NCI-H774 (cell line): ENCODE data around the gene DGKH.
"Not testable (repeated sequence)": the region's sequence is repeated elsewhere in the genome, so short reads cannot be mapped to it uniquely, and the experiment has no call there.

Source experiments
- DNase-seq: peaks from one replicate; lab custom pipeline; 2025; lab: John Stamatoyannopoulos, UW

The DGKH gene

DNA sequence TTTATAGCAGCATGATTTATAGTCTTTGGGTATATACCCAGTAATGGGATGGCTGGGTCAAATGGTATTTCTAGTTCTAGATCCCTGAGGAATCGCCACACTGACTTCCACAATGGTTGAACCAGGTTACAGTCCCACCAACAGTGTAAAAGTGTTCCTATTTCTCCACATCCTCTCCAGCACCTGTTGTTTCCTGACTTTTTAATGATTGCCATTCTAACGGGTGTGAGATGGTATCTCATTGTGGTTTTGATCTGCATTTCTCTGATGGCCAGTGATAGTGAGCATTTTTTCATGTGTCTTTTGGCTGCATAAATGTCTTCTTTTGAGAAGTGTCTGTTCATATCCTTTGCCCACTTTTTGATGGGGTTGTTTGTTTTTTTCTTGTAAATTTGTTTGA is 114.9 kb downstream of the DGKH start:
- DNase-seq: not testable (repeated sequence)

DNA sequence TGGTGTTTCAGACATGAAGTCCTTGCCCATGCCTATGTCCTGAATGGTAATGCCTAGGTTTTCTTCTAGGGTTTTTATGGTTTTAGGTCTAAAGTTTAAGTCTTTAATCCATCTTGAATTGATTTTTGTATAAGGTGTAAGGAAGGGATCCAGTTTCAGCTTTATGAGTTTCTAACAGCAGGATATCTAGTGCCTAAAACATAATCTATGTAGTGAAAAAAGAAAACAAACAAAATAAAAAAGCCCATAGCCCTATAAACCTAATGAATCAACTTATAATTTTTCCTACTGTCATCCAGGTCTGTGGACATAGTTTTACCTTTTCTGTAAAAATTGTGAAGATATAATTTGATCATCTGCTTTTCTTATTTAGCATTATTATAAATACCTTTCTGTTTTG is 115.5 kb downstream of the DGKH start:
- not testable (repeated sequence) for DNase-seq

DNA sequence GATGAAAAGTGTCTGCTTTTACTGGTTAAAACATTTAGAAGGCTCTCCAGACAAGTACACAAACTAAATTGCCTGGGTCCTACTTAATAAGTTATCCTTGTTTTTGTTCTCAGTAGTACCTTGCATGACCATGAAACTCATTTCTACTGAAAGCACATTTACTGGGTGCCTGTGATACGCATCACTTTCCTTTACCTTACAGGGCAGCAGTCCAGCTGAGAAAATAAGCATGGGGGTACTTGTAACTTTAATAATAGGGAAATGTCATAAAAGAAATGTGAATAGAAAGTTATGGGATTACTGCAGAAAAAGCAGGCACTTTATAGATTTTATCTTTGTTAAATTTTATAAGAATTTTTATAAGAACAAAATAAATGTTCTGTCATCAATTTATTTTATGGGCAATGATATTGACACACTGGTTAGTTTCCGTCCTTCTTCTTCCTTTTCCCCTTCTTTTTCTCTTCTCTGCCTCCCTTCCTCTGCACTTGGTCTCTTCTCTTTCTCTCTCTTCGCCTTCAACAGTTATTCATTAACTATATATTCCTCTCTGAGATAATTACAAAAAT is 116.2 kb downstream of the DGKH start:
- DNase-seq: no peak

DNA sequence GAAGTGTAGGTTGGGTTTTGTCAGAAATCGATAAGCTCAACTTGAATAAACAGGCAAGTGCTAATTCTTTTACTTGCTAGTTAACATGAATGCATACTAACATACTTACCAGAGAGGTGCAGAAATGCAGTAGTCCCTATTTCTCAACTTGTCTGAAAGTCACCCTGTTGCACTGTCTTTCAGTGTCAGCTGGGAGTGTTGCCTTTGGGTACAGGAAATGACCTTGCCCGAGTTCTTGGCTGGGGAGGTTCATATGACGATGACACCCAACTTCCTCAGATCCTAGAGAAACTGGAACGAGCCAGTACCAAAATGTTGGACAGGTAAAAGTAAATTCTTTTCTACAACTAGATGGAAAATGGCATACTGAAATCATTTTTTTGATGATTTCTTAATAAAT is 120.0 kb downstream of the DGKH start:
- DNase-seq: no peak

DNA sequence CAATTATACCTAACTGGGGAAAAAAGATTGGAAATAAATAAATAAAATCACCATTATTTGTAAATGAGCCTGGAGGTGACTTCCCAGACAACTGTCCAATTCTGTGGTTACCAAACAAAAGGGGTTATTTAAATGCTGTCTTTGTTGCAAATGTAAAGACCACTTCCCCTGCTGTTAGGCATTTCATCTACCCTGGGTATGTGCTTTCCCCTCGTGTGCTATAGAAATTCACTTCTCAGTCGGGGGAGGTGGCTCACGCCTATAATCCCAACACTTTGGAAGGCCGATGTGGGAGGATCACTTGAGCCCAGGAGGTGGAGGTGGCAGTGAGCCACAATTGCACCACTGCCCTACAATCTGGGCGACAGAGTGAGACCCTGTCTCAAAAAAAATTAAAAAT is 121.6 kb downstream of the DGKH start:
- no peak for DNase-seq

DNA sequence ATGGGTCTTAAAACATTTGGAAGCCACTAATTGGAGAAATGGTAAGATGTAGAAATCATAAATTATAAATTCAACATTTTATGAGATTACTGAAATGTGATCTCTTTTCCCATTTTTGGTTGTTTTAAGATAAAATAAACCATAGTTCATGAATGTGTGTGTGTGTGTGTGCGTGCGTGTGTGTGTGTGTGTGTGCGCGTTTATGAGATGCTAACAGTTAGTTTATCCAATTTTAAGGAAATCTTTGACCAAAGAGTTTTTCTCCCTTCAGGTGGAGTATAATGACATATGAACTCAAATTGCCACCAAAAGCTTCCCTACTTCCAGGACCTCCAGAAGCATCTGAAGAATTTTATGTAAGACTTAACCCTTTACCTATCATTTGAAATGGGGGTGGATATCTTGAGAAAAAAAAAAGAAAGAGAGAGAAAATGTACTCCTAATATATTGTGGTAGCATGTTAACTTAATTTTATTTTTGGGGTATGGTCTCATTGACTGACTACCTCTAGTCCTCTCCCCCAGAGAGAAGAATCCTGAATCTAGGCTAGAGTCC is 125.4 kb downstream of the DGKH start:
- no peak for DNase-seq

DNA sequence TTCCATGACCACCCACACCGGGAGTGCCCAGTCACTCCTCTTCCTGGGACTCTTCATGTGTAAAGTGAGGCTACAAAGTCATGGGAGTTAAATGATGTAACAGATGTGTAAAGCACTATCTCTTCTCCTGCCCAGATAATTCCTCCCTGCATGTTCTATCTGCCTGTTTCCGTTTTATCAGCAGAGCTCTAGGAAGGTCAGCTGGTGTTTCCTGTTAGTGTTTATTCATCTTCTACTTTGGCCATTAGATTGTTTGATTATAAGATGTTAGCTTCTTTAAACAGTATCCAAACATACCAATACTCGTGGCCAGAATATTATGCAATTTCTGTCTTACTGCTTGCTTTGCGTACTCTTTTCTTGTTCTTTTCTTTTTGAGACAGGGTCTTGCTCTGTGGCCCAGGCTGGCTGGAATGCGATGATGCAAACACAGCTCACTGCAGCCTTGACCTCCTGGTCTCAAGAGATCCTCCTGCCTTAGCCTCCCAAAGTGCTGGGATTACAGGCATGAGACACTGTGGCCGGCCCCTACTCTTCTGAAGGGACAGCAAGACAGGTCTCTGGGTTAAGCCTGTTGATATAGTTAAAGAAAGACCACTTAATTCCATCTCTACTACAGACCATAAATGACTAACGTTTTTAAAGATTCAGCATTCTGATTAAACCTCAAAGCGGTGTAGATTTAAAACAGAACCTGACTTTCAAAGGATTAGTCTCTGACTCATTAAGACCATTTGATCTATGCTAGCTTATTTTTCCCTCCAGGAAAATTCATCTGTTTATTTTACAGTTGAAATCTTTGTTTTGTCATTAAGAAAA is 126.1 kb downstream of the DGKH start:
- DNase-seq: no peak

DNA sequence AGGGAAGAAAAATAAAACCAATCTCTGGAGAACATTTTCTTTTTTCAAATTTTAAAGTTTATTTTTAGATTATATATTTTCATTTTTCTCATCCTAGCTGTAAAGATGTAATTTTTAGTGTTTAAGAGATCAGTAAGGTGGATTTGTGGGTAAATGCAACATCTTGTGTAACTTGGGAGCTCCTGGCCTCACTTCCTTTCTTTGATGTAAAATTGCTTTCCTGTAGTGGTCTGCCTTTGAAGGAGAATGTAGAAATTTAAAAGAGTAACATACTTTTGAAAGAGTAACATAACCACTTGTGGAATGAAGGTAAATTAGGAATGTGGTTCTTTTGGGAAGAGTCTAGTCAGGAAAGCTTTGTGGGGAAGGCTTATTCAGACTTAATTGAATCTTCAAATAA is 127.8 kb downstream of the DGKH start:
- no peak for DNase-seq

DNA sequence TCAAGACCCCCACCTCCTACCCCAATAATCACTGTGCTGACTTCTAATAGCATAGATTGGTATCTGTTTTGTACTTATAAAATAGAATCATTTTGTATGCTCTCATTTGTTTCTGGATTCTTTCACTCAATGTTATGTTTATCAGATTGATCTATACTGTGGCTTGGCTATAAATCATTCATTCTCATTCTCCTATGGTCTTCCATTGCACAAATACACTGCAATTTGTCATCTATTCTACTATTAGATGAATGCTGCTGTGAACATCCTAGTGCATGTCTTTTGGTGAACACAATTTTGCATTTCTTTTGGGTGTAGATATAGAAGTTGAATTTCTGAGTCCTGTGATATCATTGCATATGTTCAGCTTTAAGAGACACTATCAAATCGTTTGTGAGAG is 128.7 kb downstream of the DGKH start:
- no peak for DNase-seq

DNA sequence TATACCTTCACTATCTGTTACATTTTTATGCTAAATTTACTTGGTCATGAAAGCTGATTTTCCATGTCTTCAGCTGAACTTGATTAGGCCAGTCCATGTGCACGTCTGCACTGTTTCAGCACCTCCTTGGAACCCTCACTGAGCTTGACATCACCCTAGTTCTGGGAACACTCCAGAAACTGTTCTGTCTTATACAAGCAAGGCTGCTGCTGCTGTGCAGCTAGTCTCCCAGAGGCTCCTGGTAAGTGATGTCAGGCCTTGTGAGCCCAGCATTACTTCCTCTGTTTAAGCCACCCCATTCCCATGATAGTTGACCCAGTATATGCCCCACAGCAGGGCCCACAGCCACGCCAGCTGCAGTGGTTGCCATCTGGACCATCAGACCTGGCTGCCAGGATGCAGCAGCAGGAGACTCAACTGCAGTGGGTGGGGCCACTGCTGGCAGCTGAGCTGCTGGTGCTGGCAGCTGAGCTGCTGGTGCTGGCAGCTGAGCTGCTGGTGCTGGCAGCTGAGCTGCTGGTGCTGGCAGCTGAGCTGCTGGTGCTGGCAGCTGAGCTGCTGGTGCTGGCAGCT is 133.0 kb downstream of the DGKH start:
- DNase-seq: no peak

DNA sequence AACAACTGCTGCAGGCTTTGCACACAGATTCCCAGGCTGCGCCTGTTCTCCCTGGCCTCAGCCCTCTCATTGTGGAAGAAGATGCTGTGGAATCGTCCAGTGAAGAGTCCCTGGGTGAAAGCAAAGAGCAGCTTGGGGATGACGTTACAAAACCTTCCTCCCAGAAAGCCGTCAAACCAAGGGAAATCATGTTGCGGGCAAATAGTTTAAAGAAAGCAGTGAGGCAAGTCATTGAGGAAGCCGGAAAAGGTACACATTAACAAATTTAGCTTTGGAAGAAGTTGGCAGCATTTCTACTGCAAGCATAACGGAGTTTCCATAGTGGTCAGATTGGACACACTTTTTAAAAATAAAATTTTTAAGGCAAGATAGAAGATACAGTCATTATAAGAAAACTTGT is 140.6 kb downstream of the DGKH start:
- DNase-seq: no peak

DNA sequence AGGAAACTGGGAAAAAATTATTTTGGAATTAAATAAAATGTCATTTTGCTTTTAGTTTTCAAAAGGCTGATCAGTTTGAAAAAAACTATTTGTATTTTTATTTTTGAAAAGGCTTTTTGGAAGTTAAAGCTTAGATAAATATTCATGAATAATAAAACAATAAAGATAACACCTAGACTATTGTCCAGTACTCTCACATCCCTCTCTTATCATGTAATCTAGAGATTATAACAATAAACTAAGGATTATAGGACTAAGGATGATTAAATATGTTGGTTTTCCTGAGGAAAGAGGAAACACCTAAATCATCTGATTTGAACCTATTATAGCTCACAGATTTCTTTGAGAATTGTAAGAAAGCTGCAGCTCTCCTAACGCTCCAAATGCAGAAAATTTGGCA is 142.1 kb downstream of the DGKH start:
- DNase-seq: no peak

DNA sequence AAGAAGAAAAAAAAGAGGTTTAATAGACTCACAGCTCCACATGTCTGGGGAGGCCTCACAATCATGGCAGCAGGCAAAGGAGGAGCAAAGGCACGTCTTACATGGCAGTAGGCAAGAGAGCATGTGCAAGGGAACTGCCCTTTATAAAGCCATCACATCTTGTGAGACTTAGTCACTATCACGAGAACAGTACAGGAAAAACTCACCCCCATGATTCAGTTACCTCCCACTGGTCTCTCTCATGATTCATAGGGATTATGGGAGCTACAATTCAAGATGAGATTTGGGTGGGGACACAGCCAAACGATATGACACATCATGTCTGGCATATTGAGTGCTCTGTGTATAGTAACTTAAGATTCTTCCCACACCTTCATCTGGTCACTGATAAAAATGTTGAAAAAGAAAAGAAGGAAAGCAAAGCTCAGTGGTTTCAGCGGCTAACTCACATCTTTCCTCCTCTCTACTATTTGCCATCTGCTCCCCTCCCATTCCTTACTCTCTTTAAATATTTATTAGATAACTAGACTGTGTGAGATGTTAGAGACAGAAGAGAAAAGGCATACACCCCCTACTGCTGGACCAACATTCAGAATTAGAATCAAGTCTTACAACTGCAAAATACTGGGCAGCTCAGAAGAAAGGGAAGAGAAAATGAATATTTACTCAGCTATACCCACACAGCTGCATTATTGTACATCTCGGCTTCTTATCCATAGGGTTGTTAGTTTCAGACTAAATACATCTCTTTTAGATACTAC is 163.4 kb downstream of the DGKH start:
- DNase-seq: no peak

DNA sequence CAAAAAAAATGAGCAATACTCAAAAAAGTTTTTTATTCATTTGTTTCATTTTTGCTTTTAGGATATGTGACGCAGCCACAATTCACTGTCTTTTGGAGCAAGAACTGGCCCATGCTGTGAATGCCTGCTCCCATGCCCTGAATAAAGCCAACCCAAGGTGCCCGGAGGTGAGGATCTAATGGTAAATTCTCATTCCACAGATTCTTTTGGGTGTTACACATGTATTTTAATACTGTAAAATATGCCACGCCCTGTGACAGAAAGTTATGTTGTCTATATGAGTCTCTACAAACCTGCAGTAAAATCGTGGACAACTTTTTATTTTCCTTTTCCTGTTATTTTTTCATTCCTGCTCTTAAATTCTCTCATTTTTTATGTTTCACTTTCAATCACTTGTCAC is 166.0 kb downstream of the DGKH start:
- DNase-seq: no peak

DNA sequence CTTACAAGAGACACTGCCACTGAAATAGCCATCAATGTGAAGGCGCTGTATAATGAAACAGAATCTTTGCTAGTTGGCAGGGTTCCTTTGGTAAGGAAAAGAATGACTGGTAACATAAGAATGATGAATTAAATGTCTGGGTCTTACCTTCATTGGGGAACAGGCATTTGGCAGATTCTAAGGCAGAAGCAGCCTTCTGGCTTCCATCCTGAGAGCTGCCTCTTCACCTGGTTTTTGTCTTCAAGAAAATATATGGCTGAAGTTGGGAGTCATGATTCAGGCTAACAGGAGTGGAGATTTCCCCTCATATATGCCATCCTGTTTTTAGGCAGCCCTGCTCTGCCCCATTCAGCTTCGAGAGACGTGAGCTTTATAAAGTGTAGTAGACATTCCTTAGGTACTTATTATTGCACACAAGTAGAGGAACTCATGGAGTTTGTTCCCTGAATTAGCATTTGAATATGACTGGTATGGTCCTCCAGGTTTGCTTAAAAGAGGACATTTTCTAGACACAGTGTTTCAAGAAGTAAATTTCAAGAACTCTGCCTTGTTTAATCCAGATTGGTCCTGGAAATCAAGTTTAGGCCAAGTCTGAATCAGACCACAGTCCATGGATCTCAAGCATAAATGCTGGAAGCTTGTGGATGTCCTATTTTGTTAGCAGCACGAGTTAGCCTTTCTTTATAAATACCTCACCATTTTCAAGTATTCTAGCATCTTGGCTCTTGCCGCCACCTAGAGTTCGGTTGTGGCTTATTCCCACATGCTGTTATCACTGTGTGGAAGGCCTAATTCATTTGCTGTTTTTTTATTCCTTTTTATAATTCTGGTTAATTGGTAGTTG is 167.4 kb downstream of the DGKH start:
- DNase-seq: no peak

DNA sequence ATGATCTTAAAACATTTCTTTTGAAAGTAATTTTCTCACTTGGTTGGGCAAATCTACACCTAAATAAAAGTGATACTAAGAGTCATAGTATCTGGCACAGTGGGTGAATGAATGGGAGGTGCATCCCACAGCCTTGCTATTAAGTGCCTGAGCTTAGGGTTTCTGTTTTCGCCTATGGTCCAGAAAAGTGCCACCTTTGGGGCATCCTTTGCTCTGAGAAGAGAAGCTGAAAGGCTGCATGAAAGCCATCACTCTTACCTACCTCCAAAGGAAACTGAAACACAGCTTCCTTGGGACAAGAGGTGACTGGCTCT is 167.9 kb downstream of the DGKH start:
- DNase-seq: no peak

DNA sequence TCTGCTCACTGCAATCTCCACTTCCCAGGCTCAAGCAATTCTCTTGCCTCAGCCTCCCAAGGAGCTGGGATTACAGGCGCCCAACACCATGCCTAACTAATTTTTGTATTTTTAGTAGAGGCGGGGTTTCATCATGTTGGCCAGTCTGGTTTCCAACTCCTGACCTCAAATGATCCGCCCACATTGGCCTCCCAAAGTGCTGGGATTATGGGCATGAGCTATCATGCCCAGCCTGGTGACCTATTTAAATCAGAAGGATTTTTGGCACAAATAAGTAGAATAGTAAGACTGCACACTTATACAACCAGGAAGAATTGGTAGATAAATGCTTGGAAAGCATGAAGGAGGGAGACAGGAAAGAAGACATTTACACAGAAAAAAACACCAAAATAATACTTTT is 170.1 kb downstream of the DGKH start:
- DNase-seq: no peak

DNA sequence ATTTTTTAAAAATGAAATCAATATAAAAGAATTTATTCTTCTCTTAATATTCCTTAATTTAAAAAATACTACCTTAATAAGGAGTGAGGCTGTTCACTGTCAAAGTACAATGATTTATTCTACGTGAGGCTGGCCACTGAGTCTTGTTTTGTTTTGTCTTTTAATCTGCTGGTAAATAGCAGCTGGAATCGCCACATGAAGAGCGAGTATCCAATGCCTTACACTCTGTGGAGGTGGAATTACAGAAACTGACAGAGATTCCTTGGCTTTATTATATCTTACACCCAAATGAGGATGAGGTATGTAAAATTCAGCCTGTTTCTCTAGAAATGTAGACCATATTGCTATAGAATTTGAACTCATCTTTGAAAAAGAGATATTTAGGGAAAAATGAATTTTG is 170.6 kb downstream of the DGKH start:
- DNase-seq: no peak

DNA sequence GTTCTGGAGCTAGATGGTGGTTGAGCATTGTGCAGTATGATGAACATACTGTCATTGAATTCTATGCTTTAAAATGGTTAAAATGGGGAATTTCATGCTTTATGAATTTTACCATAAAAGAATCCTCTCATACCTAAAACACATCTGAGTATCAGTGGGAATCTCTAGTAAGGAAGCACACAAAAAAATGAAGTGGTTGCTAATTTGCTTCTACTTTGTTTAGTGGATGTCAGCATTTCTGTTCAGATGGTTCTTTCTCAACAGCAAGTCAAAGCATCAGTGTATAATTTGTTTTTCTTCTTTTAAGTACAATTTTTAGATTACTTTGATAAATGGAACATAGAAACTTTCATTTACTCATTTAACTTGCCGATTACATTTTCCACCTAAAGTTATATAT is 171.4 kb downstream of the DGKH start:
- DNase-seq: no peak

DNA sequence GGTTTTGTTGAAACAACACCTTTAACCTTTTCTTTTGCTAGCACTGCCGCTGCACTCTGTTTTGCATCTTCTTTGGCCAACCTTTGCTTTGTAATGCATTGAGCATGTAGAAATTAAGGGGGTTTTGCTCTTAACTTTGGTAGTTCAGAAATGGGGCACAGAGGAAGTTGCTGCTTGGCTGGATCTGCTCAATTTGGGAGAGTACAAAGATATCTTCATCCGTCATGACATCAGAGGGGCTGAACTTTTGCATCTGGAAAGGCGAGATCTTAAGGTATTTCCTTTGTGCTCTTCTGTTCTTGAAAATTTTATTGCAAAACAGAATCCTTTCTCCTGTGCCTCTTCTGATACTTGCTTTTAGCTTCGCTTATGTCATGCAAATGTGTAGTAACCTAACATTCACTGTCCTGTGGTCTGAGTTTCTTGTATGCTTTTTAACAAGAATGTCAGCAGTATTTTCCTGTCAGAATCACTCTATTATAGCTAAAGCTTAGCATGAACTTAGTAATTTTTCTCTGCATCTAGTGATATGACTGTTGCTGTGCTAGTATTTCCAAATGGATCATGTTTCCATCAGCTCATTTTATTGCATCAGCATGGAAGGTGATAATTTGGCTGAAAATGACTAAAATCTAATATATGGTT is 172.8 kb downstream of the DGKH start:
- no peak for DNase-seq

DNA sequence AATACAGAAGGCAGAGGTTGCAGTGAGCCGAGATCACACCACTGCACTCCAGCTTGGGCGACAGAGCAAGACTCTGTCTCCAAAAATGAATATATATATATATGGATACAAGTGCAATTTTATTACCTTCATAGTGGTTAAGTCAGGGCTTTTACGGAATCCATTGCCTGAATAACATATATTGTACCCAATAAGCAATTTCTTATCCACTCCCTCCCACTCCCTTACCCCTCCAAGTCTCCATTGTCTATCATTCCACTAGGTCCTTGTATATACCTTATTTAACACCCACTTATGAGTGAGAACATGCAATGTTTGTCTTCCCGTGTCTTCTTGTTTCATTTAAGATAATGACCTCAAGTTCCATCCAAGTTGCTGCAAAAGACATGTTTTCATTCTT is 175.2 kb downstream of the DGKH start:
- DNase-seq: no peak
